Measurements from ENCODE around the gene PODXL.

PODXL gene

GRCh38 chr7:131544021-131544420 is 12.4 kb downstream of the PODXL start:
- Histone ChIP-seq H3K27me3 (replicated peaks; ENCODE audit: control insufficient read depth, insufficient read depth, low read length) (no peaks in the 10 kb centered on the region; the same call in none of the 2 replicates), H3K36me3 (ENCODE audit: control insufficient read depth, insufficient read depth, low read length) (no peaks in the 10 kb centered on the region), H3K4me3 (replicated peaks; ENCODE audit: low read depth, low read length) (no peak overlapping the region)
- no peak for TF ChIP-seq CTCF (IDR thresholded peaks at IDR 0.05; ENCODE audit: insufficient read depth, low read length, poor library complexity, severe bottlenecking)
- DNase-seq (ENCODE audit: extremely low read depth, insufficient read length) = no peak

GRCh38 chr7:131543298-131543697 is 13.1 kb downstream of the PODXL start:
- no peaks in the 10 kb centered on the region; the same call in 1 of the 2 replicates for H3K27me3 ChIP-seq (replicated peaks; ENCODE audit: control insufficient read depth, insufficient read depth, low read length)
- DNase-seq (ENCODE audit: extremely low read depth, insufficient read length) = no peak
- no peak for TF ChIP-seq CTCF (IDR thresholded peaks at IDR 0.05; ENCODE audit: insufficient read depth, low read length, poor library complexity, severe bottlenecking)
- H3K4me3 ChIP-seq (replicated peaks; ENCODE audit: low read depth, low read length) = no peak overlapping the region
- H3K36me3 ChIP-seq (ENCODE audit: control insufficient read depth, insufficient read depth, low read length) = no peaks in the 10 kb centered on the region

GRCh38 chr7:131540491-131541162 is 15.8 kb downstream of the PODXL start:
- Histone ChIP-seq H3K27me3 (replicated peaks; ENCODE audit: control insufficient read depth, insufficient read depth, low read length) (no peaks in the 10 kb centered on the region), H3K36me3 (ENCODE audit: control insufficient read depth, insufficient read depth, low read length) (no peaks in the 10 kb centered on the region), H3K4me3 (replicated peaks; ENCODE audit: low read depth, low read length) (no peak overlapping the region)
- no peak for TF ChIP-seq CTCF (IDR thresholded peaks at IDR 0.05; ENCODE audit: insufficient read depth, low read length, poor library complexity, severe bottlenecking)
- no peak for DNase-seq (ENCODE audit: extremely low read depth, insufficient read length)

- no peak for DNase-seq (ENCODE audit: extremely low read depth, insufficient read length)
- no peak overlapping the region for H3K4me3 ChIP-seq (replicated peaks; ENCODE audit: low read depth, low read length)
- no peaks in the 10 kb centered on the region; the same call in 1 of the 2 replicates for H3K27me3 ChIP-seq (replicated peaks; ENCODE audit: control insufficient read depth, insufficient read depth, low read length)
- H3K36me3 ChIP-seq (ENCODE audit: control insufficient read depth, insufficient read depth, low read length) = no peaks in the 10 kb centered on the region
- TF ChIP-seq CTCF (IDR thresholded peaks at IDR 0.05; ENCODE audit: insufficient read depth, low read length, poor library complexity, severe bottlenecking) = no peak
Observed at GRCh38 chr7:131538813-131539179, 17.6 kb downstream of the PODXL start.

- no peak for DNase-seq (ENCODE audit: extremely low read depth, insufficient read length)
- no peaks in the 10 kb centered on the region; the same call in 1 of the 2 replicates for H3K27me3 ChIP-seq (replicated peaks; ENCODE audit: control insufficient read depth, insufficient read depth, low read length)
- no peaks in the 10 kb centered on the region for H3K36me3 ChIP-seq (ENCODE audit: control insufficient read depth, insufficient read depth, low read length)
- H3K4me3 ChIP-seq (replicated peaks; ENCODE audit: low read depth, low read length) = no peak overlapping the region
- TF ChIP-seq CTCF (IDR thresholded peaks at IDR 0.05; ENCODE audit: insufficient read depth, low read length, poor library complexity, severe bottlenecking) = no peak
Observed at GRCh38 chr7:131538071-131538812, 18.2 kb downstream of the PODXL start.
